ENCODE measurements around the gene FGB. TPM values are rescaled to one million over a fixed set of nuclear protein-coding genes. Genes with fewer than 3 reads are reported as not detected.
A peak's percentile ranks its signal among the peaks of the same experiment; 100 is the strongest.

The FGB gene
- total and polyA plus RNA-seq, 9 of the 15 experiments (the other 6 are each of a cell fraction or from before 2014, with no cell fraction given) = 0.07 to 1.9 (median 0.13) TPM; not detected in 6

DNA sequence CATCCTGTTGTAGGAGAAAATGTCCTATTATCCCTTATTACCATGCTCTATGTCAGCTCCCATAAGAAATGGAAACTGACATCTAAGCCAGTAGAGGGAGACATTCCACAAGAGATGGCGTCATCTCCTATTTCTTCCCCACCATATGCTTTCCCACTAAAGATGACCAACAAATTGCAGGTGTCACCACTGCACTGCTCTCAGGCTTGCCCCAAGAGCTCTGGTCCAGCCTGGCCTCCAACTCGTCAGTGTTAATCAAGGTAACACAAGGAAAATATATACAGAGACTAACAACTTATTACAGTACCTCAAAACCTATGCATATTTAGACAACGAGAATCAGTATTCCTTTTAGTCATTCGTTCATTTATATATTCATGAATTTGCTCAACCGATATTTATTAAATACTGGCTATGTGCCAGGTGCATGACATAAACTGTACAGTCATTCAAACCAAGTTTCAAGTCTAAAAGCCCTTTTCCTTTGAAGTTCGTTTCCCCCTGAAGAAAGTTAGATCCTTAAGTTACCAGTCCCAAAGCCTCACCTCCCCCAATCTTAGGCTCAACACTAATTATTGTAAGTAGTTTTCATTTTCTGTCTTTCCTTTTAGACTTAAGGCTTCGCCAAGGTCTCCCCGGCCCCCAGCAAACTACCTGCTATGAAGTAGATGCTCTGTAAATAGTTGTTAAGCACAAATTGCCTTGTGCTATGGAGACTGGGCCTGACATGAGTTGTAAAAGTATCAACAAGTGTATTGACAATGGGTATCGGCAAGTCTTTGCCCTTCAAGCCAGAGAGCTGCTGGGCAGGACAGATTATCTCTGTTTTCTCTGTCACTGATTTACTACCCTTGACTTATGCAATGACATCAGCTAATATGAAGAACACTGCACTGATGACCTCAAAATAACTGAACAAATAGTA is 3.1 kb upstream of the FGB start (continued):
- no peak for TF ChIP-seq TRIM25 (IDR thresholded peaks at IDR 0.05; ENCODE audit: borderline replicate concordance)
- TF ChIP-seq LEF1 (IDR thresholded peaks at IDR 0.05) = no peak
- no peak for TF ChIP-seq MLX (CRISPR knock-in tag; conservative IDR thresholded peaks at IDR 0.05)
- no peak for TF ChIP-seq ZKSCAN1 (IDR thresholded peaks at IDR 0.05; ENCODE audit: low read depth, low read length)
- TF ChIP-seq XRCC3 (IDR thresholded peaks at IDR 0.05) = no peak
- no peak for TF ChIP-seq ILF3 (IDR thresholded peaks at IDR 0.05; ENCODE audit: borderline replicate concordance)
- TF ChIP-seq ZMIZ1 (IDR thresholded peaks at IDR 0.05; ENCODE audit: low read depth in 2 of 2, low read length in 2 of 2) = no peak
- TF ChIP-seq MYC (IDR thresholded peaks at IDR 0.05; ENCODE audit: low read depth, low read length) = 0 out of 2 replicates have a peak, but pooled peaks have one; percentile 8
- TF ChIP-seq MYC (CRISPR knock-in tag; IDR thresholded peaks at IDR 0.05; ENCODE audit: borderline replicate concordance, low read depth) = no peak
- no peak for TF ChIP-seq TCF7L2 (IDR thresholded peaks at IDR 0.05; ENCODE audit: low read depth, low read length)
- no peak for TF ChIP-seq TRIM24 (IDR thresholded peaks at IDR 0.05)
- 0 out of 2 replicates have a peak, but pooled peaks have one; percentile 40 for TF ChIP-seq CHAMP1 (IDR thresholded peaks at IDR 0.05)

Data from K562 (cell line).